CD4-positive, alpha-beta T cell (primary cell): ENCODE data around the gene CRACR2A. TPM values are rescaled to one million over a fixed set of nuclear protein-coding genes. Genes with fewer than 3 reads are reported as not detected.

Source experiments
- ATAC-seq: fragments of 200-7000 bp; cut with Tn5 transposase; one replicate; pipeline ENCODE4 v1.10.0; 2022; ENCODE audit warnings: mild to moderate bottlenecking; ENCODE audit not compliant: poor library complexity
- CTCF ChIA-PET: fragments of 350-600 bp; sonication (Branson Sonifier 250); formaldehyde crosslinking; loops from one replicate; lab custom pipeline; 2021; ENCODE audit warnings: antibody characterized with exemption, inconsistent platforms; lab: Charles Lee
- POLR2A ChIA-PET: fragments of 350-600 bp; sonication (Branson Sonifier 250); formaldehyde crosslinking; loops from one replicate; lab custom pipeline; 2021; ENCODE audit warnings: antibody characterized with exemption, inconsistent platforms; lab: Charles Lee
- DNase-seq, 14 experiments: peaks; one replicate each; pipeline ENCODE4 v3.0.0-alpha.2; 2013 to 2020; ENCODE audit warnings: mixed read lengths in 2 of 14
- H3K27ac ChIP-seq, 2 donors: one replicate each; pipeline versions ENCODE4 v1.5.1 to v1.7.0; 2013; ENCODE audit warnings: low read length in 2 of 2, low read depth in 1 of 2, mild to moderate bottlenecking in 1 of 2
- H3K27me3 ChIP-seq, 2 experiments: 1 replicate in 1 of 2; 2 replicates in 1 of 2; pipeline versions ENCODE4 v1.6.1 to v1.7.0; 2013; ENCODE audit warnings: low read length in 2 of 2, control low read depth in 1 of 2, mild to moderate bottlenecking in 1 of 2, moderate library complexity in 1 of 2; ENCODE audit not compliant: insufficient read depth in 2 of 2, control insufficient read depth in 1 of 2
- H3K36me3 ChIP-seq: one replicate; pipeline ENCODE4 v1.6.1; 2013; ENCODE audit warnings: low read length, control low read depth; ENCODE audit not compliant: insufficient read depth
- H3K4me1 ChIP-seq: one replicate; pipeline ENCODE4 v1.6.1; 2013; ENCODE audit warnings: low read length, control low read depth; ENCODE audit not compliant: insufficient read depth
- H3K4me3 ChIP-seq: one replicate; pipeline ENCODE4 v1.5.1; 2013; ENCODE audit warnings: mild to moderate bottlenecking, low read length, moderate library complexity
- H3K9me3 ChIP-seq, 2 experiments: 1 replicate in 1 of 2; 2 replicates in 1 of 2; pipeline versions ENCODE4 v1.6.1 to v1.7.0; 2013; ENCODE audit warnings: low read length in 2 of 2, mild to moderate bottlenecking in 2 of 2, control low read depth in 1 of 2, moderate library complexity in 1 of 2; ENCODE audit not compliant: control insufficient read depth in 1 of 2, insufficient read depth in 1 of 2
- H3K27ac Mint-ChIP-seq: one replicate; pipeline ENCODE4 v1.8.0; 2020; ENCODE audit warnings: mixed read lengths
- H3K27me3 Mint-ChIP-seq: one replicate; pipeline ENCODE4 v1.8.0; 2021; ENCODE audit warnings: mixed read lengths
- H3K36me3 Mint-ChIP-seq: one replicate; pipeline ENCODE4 v1.8.0; 2021; ENCODE audit warnings: low read depth, mixed read lengths
- H3K4me1 Mint-ChIP-seq: one replicate; pipeline ENCODE4 v1.8.0; 2021; ENCODE audit warnings: low read depth, mixed read lengths
- H3K4me3 Mint-ChIP-seq: one replicate; pipeline ENCODE4 v1.8.0; 2020; ENCODE audit warnings: mild to moderate bottlenecking, mixed read lengths
- H3K9me3 Mint-ChIP-seq: one replicate; pipeline ENCODE4 v1.8.0; 2020; ENCODE audit warnings: mixed read lengths
- intact Hi-C, 2 experiments: fragments of 100-400 bp; cut with DNase I in 1 of 2; cut with micrococcal nuclease in 1 of 2; formaldehyde crosslinking; loops; one replicate each; pipeline versions ENCODE4 v1.15.1 to v1.9.0; 2023 to 2025; cut with DNase I, micrococcal nuclease
- total RNA-seq, 174 experiments: library from RNA in 2 of 174; stranded (reverse) in 2 of 174; gene quantifications; one replicate each; pipeline ENCODE4 v1.2.3 and lab custom pipeline; 2021 to 2026
- TF ChIP-seq, protein P1 (sequence below): fragments of 200-600 bp; IDR thresholded peaks from one replicate; pipeline ENCODE4 v1.8.0; 2022; ENCODE audit warnings: antibody characterized with exemption, mild to moderate bottlenecking

CRACR2A gene
- total RNA-seq, 2 experiments from 2014 or later: 23.5 to 27.5 TPM

DNA sequence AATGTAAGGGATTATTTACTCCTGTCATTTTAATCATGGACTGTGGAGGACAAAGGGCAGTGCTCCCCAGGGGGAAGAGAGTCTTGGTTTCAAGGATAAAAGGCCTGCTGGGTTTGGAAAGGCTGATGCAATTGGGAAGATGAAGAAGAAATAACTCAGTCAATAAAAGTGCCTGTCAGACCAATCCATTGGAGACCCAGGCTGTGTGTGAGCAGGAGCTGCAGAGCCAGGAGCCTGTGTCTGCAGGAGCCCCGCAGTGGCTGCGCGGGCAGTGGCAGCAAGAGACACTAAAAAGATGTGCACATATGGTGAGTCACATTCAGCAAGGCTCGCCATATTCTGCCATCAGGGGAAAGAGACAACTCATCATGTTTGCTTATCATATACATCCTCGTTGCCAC, 90.4 kb downstream of the CRACR2A start:
- peaks cover 99% of the 10 kb centered on the region for H3K36me3 Mint-ChIP-seq
- intact Hi-C loops: no loop called here
- no peak overlapping the region for H3K27ac Mint-ChIP-seq
- no peaks in the 10 kb centered on the region for H3K9me3 ChIP-seq
- ATAC-seq (no peak), DNase-seq (no peak)
- H3K36me3 ChIP-seq: peaks cover 85% of the 10 kb centered on the region
- no peak overlapping the region for H3K4me3 ChIP-seq
- ChIA-PET POLR2A (no interaction called here), CTCF (no interaction called here)
- H3K27me3 ChIP-seq: no peaks in the 10 kb centered on the region
- no peaks in the 10 kb centered on the region for H3K27me3 Mint-ChIP-seq
- H3K9me3 Mint-ChIP-seq: no peaks in the 10 kb centered on the region
- no peaks in the 10 kb centered on the region for H3K4me1 Mint-ChIP-seq
- H3K4me3 Mint-ChIP-seq: no peak overlapping the region
- TF ChIP-seq, protein P1, sequence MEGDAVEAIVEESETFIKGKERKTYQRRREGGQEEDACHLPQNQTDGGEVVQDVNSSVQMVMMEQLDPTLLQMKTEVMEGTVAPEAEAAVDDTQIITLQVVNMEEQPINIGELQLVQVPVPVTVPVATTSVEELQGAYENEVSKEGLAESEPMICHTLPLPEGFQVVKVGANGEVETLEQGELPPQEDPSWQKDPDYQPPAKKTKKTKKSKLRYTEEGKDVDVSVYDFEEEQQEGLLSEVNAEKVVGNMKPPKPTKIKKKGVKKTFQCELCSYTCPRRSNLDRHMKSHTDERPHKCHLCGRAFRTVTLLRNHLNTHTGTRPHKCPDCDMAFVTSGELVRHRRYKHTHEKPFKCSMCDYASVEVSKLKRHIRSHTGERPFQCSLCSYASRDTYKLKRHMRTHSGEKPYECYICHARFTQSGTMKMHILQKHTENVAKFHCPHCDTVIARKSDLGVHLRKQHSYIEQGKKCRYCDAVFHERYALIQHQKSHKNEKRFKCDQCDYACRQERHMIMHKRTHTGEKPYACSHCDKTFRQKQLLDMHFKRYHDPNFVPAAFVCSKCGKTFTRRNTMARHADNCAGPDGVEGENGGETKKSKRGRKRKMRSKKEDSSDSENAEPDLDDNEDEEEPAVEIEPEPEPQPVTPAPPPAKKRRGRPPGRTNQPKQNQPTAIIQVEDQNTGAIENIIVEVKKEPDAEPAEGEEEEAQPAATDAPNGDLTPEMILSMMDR: no peak
- no peaks in the 10 kb centered on the region for H3K4me1 ChIP-seq
- H3K27ac ChIP-seq: no peak overlapping the region

DNA sequence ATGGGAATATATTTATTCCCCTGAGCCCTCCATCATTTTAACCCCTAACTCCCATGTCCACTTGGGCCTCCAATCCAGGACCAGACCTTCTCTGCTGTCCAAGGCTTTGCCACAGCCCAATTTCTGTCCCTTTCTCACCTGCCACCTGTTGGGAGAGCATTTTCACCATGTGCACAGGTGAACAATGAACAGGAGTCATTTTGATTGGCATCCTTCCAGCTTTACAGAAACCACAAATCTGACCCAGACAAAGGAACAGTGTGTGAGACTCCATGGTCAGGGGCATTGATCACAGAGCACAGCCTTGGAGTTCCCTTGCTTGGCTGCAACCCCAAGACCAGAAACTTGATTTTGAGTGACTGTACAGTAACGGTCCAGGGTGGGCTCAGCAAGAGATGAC, 91.9 kb downstream of the CRACR2A start:
- Mint-ChIP-seq H3K4me1 (no peaks in the 10 kb centered on the region), H3K36me3 (peaks cover 99% of the 10 kb centered on the region), H3K4me3 (no peak overlapping the region), H3K27me3 (no peaks in the 10 kb centered on the region), H3K9me3 (no peaks in the 10 kb centered on the region), H3K27ac (no peak overlapping the region)
- ChIA-PET CTCF (no interaction called here), POLR2A (no interaction called here)
- Histone ChIP-seq H3K4me3 (no peak overlapping the region), H3K27ac (no peak overlapping the region), H3K36me3 (peaks cover 82% of the 10 kb centered on the region), H3K9me3 (no peaks in the 10 kb centered on the region), H3K27me3 (no peaks in the 10 kb centered on the region), H3K4me1 (no peaks in the 10 kb centered on the region)
- TF ChIP-seq, protein P1: no peak
- ATAC-seq: no peak
- no peak for DNase-seq
- intact Hi-C loops: no loop called here

DNA sequence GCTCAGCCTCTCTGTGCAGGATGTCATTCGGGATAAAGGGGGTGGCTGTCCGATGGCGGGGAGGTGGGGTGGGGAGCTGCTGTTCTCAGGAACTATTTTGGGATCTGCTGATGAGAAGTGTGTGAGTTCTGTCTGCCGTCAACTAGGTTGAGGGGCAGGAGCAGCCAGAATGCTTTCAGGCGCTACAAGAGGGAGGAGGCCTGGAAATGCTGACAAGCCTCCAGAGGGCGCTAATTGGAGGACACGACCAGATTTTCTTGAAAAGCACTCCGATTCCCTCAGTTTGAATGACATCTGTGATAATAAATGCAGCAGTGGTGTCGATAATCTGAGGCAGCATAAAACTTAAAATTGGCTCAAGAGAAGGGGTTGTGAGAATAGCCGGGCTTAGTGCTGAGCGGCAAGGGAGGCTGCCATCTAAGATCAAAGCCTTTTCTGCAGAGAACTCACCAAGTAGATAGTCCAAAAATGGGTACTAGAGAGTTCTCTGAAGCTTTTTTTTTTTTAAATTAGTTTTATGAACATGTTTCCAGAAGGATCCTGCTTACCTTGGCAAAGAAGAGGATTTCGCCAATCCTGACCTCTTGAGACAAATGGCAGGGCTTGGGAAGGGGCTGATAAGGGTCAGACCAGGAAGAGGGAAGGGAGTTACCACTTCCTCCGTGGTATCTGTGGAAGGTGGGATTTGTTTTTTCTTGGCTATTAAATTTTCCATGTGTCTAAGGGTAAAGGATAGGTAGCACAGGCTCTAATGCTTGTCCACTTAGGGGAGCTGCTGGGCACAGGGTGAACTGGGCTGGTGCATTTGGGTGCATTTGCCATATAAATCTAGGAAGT, 94.4 kb downstream of the CRACR2A start:
- no peak overlapping the region for H3K4me3 ChIP-seq
- Mint-ChIP-seq H3K27me3 (no peaks in the 10 kb centered on the region), H3K27ac (no peak overlapping the region), H3K4me3 (no peak overlapping the region), H3K36me3 (peaks cover 99% of the 10 kb centered on the region), H3K9me3 (no peaks in the 10 kb centered on the region), H3K4me1 (no peaks in the 10 kb centered on the region)
- POLR2A ChIA-PET: no interaction called here
- DNase-seq (peak in 10 of 14 experiments; percentile 5 to 57 (median 20)), ATAC-seq (no peak)
- H3K4me1 ChIP-seq: no peaks in the 10 kb centered on the region
- no peak overlapping the region for H3K27ac ChIP-seq
- CTCF ChIA-PET: no interaction called here
- peaks cover 88% of the 10 kb centered on the region for H3K36me3 ChIP-seq
- H3K27me3 ChIP-seq: no peaks in the 10 kb centered on the region
- H3K9me3 ChIP-seq: no peaks in the 10 kb centered on the region
- intact Hi-C loops: loop anchor here (1.0 to 5.0 kb wide), 4 partner anchors 119 to 619 kb away; no protein-coding TSS in a partner anchor
- TF ChIP-seq, protein P1: peak; percentile 53
